T-helper 17 cell (primary cell): ENCODE measurements around the gene RPL11. TPM values are rescaled to one million over a fixed set of nuclear protein-coding genes. Genes with fewer than 3 reads are reported as not detected.
A peak's percentile ranks its signal among the peaks of the same experiment; 100 is the strongest.
"Not testable (repeated sequence)": the region's sequence is repeated elsewhere in the genome, so short reads cannot be mapped to it uniquely, and the experiment has no call there.

Source experiments
- ATAC-seq: fragments of 150-1000 bp; cut with Tn5 transposase; 2 replicates; pipeline ENCODE4 v1.10.0; 2021; ENCODE audit warnings: mild to moderate bottlenecking, moderate library complexity
- DNase-seq, 3 donors: peaks; one replicate each; pipeline versions ENCODE4 v3.0.0 to v3.0.0-alpha.2; 2020 to 2021
- H3K9me3 ChIP-seq: one replicate; pipeline ENCODE4 v1.7.0; 2013; ENCODE audit warnings: low read length, mild to moderate bottlenecking; ENCODE audit not compliant: control insufficient read depth, poor library complexity, severe bottlenecking
- H3K27ac Mint-ChIP-seq: one replicate; pipeline ENCODE4 v1.8.0; 2022; ENCODE audit warnings: mild to moderate bottlenecking, moderate library complexity, mixed read lengths
- H3K27me3 Mint-ChIP-seq: one replicate; pipeline ENCODE4 v1.8.0; 2022; ENCODE audit warnings: mixed read lengths
- H3K36me3 Mint-ChIP-seq: one replicate; pipeline ENCODE4 v1.8.0; 2022; ENCODE audit warnings: low read depth, mixed read lengths
- H3K4me1 Mint-ChIP-seq: one replicate; pipeline ENCODE4 v1.8.0; 2022; ENCODE audit warnings: mild to moderate bottlenecking, mixed read lengths
- H3K4me3 Mint-ChIP-seq: one replicate; pipeline ENCODE4 v1.8.0; 2022; ENCODE audit warnings: mild to moderate bottlenecking, moderate library complexity, mixed read lengths
- total RNA-seq, 4 donors: library from RNA in 2 of 4; stranded (reverse) in 2 of 4; gene quantifications; one replicate each; pipeline ENCODE4 v1.2.3 and lab custom pipeline; 2022 to 2026

The RPL11 gene
- total RNA-seq, 2 donors from 2014 or later, result 1,753 to 1,861 TPM

DNA sequence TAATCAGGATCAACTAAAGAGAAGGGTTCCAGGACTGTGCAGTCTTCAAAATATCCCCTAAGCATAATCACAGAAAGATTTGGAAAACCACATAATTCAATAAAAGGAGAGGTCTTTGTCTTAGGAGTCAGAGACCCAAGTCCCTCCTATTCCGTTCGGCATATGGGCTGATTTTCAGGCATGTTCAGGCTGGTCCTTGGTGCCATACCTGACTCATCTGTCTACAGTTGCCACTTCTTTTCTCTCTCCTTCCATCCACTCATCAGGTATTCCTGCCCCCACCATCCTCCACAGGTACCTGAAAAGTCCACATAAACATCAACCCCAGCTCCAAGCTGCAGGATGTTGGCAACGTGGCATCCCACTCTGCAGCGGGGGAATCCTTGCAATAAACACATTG is 29.7 kb upstream of the RPL11 start:
- Mint-ChIP-seq H3K27ac (no peak overlapping the region), H3K4me1 (peaks cover 4% of the 10 kb centered on the region), H3K4me3 (no peak overlapping the region), H3K27me3 (peaks cover 16% of the 10 kb centered on the region), H3K36me3 (peaks cover 4% of the 10 kb centered on the region)
- no peak for ATAC-seq
- no peaks in the 10 kb centered on the region for H3K9me3 ChIP-seq
- DNase-seq, result no peak

DNA sequence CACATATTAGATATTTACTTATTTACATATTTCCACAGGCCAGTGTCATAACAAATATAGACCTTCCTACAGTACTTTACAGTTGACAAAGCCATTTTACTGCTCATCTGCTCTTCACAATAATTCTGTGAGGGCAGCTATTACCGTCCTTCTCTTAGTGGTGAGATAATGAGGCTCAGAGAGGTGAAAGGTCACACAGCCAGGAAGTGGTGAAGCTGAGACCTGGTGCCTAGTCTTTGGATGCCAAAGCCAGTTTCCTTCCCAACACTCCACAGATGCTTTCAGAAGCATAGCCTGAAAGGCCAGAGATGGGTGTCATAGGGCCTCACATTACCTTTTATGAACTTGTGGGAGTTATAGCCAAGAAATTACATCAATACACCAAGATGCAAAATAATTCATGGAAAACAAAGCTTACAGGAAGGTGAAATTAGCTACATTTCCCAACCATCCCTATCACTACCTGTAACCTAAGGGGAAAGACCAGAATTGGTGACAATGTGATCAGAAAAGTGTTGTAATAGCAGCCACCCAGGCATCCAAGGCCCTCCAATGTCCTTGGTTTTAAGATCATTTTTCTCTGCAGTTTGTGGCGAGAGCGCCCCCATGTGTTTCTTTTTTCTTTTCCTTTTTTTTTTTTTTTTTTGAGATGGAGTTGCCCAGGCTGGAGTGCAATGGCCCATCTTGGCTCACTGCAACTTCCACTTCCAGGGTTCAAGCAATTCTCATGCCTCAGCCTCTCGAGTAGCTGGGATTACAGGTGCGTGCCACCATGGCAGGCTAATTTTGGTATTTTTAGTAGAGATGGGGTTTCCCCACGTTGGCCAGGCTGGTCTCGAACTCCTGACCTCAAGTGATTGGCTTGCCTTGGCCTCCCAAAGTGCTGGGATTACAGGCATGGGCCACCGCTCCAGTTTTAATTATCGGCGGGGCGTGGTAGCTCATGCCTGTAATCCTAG is 26.5 kb upstream of the RPL11 start:
- Mint-ChIP-seq H3K27ac (no peak overlapping the region), H3K4me1 (peaks cover 4% of the 10 kb centered on the region)
- DNase-seq, result no peak

DNA sequence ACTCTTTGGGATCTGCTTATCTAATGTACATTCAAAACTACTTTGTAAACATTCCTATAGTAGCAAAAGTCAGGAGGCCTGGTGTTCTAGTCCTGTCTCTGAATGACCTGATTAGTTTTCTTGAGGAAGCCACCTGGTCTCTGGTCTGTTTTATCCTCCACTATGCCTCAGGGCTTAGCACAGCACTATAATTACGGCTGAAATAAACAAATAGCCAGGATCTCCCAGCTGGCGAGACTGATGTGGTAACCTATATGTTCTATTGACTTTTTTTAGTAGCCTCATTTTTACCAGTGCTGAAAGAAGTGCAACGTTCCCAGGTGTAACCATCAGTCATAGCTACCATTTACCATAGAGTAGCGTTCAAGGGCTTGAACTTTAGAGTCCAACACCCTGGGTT is 24.2 kb upstream of the RPL11 start:
- DNase-seq, result no peak
- no peaks in the 10 kb centered on the region for H3K9me3 ChIP-seq
- no peak overlapping the region for H3K4me3 Mint-ChIP-seq
- peaks cover 2% of the 10 kb centered on the region for H3K36me3 Mint-ChIP-seq
- no peak overlapping the region for H3K27ac Mint-ChIP-seq
- no peak for ATAC-seq
- peaks cover 6% of the 10 kb centered on the region for H3K27me3 Mint-ChIP-seq
- peaks cover 4% of the 10 kb centered on the region for H3K4me1 Mint-ChIP-seq

More for the DNA sequence above, 26.5 kb upstream of the RPL11 start:
- no peak overlapping the region for H3K4me3 Mint-ChIP-seq
- ATAC-seq, result no peak
- H3K9me3 ChIP-seq, result no peaks in the 10 kb centered on the region
- peaks cover 20% of the 10 kb centered on the region for H3K27me3 Mint-ChIP-seq
- peaks cover 4% of the 10 kb centered on the region for H3K36me3 Mint-ChIP-seq

DNA sequence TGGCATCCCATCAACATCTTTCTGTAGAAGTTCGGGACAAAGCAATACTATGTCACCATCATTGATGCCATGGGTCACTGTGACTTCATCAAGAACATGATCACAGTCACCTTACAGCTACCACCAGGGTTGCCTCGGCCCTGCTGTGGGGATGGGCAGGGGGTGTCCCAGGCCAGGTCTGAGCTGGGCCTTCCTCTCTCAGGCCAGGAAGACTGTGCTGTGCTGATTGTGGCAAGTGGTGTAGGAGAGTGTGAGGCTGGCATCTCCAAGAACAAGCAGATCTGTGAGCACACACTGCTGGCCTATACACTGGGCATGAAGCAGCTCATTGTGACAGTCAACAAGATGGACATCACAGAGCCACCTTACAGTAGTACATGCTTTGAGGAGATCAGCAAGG is 20.9 kb upstream of the RPL11 start:
- DNase-seq, result no peak
- H3K36me3 Mint-ChIP-seq, result no peaks in the 10 kb centered on the region
- no peak overlapping the region for H3K4me3 Mint-ChIP-seq
- no peaks in the 10 kb centered on the region for H3K9me3 ChIP-seq
- no peak overlapping the region for H3K27ac Mint-ChIP-seq
- ATAC-seq, result no peak
- H3K4me1 Mint-ChIP-seq, result no peaks in the 10 kb centered on the region
- H3K27me3 Mint-ChIP-seq, result peaks cover 4% of the 10 kb centered on the region

DNA sequence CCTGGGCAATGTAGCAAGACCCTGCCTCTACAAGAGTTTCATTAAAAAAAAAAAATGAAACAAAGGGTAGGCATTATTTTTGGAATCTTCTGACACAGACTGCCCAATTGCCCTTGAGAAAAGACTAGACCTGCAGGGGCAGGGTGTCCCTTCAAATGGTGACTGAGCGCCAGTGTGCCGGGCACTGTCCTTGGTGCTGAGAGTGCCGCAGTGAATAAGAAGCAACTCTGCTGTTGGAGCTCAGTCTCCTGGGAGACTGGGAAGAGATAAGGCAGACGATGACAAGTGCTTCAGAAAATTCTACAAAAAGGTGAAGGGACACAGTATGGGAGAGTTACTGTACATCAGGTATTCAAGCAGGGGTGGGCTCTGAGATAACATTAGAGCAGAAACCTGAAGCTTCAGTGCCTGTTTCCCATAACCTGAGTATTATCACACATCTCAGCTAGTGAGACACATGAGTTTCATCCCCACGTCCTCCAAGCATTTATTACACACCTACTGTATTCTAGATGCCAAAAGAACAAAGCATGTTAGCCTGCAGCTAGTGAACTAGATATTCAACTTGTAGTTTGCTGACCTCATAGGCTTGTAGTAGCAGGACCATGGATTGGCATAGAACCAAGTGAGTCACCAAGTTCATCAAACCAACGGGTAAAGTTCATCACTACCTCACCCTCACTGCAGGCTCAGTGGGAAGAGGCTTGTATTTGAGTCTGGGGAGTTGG is 18.4 kb upstream of the RPL11 start:
- no peaks in the 10 kb centered on the region for H3K9me3 ChIP-seq
- Mint-ChIP-seq H3K4me3 (no peak overlapping the region), H3K4me1 (no peaks in the 10 kb centered on the region), H3K27me3 (peaks cover 13% of the 10 kb centered on the region), H3K36me3 (peaks cover 2% of the 10 kb centered on the region), H3K27ac (no peak overlapping the region)
- DNase-seq, result no peak
- no peak for ATAC-seq

DNA sequence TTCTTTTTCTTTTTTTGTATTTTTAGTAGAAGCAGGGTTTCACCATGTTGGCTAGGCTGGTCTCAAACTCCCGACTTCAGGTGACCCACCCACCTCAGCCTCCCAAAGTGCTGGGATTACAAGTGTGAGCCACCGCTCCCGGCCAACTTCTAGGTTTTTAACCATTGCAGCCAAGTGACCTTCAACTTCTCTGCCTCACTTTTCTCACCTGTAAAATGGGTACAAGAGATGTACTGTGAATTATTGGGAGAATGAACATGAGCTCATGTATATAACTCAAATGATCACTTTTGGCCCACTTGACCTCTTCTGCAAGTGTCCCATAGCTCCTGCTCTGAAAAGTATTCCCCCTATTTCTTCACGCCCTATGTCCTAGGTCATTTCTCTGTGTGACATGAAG is 11.8 kb upstream of the RPL11 start:
- ATAC-seq, result no peak
- DNase-seq, result no peak
- H3K36me3 Mint-ChIP-seq, result peaks cover 2% of the 10 kb centered on the region
- H3K4me3 Mint-ChIP-seq, result no peak overlapping the region
- no peaks in the 10 kb centered on the region for H3K9me3 ChIP-seq
- no peaks in the 10 kb centered on the region for H3K4me1 Mint-ChIP-seq
- H3K27me3 Mint-ChIP-seq, result peaks cover 22% of the 10 kb centered on the region
- H3K27ac Mint-ChIP-seq, result no peak overlapping the region

DNA sequence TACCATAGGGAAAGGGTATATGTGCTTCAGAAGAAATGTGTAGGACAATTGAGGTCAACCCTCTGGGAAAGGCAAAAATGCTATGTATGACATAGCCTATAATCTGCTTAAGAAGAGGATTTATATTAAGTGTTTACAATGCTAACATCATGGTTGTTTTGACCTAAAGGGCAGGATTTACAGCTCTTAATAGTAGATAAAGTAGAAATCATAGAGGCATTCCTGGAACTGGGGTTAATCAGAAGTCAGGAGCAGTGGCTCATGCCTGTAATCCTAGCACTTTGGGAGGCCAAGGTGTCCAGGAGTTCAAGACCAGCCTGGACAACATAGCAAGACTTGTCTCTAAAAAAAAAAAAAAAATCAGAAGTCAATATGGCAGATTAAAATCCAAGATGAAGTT is 8.7 kb upstream of the RPL11 start:
- no peak for DNase-seq
- ATAC-seq, result no peak
- Mint-ChIP-seq H3K27me3 (peaks cover 13% of the 10 kb centered on the region), H3K4me3 (no peak overlapping the region), H3K4me1 (no peaks in the 10 kb centered on the region), H3K36me3 (no peaks in the 10 kb centered on the region), H3K27ac (no peak overlapping the region)
- no peaks in the 10 kb centered on the region for H3K9me3 ChIP-seq

DNA sequence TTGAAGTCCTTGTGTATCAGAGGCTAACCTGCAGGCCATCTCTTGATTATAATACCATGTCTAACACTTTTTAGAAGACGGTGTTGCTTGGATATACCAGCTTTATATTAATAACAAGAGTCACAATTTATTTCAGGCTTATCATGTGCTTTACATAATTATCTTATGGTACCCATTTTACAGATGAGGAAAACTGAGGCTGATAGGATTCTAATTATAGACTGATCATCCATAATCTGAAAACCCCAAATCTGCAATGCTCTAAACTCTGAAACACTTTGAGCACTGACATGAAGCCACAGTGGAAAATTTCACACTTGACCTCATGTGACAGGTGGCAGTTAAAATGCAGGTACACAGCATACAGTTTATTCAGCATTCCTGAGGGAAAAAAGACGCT is 7.2 kb upstream of the RPL11 start:
- no peak for ATAC-seq
- DNase-seq, result no peak
- H3K9me3 ChIP-seq, result no peaks in the 10 kb centered on the region
- Mint-ChIP-seq H3K27me3 (peaks cover 13% of the 10 kb centered on the region), H3K4me3 (no peak overlapping the region), H3K36me3 (no peaks in the 10 kb centered on the region), H3K27ac (no peak overlapping the region), H3K4me1 (no peaks in the 10 kb centered on the region)

DNA sequence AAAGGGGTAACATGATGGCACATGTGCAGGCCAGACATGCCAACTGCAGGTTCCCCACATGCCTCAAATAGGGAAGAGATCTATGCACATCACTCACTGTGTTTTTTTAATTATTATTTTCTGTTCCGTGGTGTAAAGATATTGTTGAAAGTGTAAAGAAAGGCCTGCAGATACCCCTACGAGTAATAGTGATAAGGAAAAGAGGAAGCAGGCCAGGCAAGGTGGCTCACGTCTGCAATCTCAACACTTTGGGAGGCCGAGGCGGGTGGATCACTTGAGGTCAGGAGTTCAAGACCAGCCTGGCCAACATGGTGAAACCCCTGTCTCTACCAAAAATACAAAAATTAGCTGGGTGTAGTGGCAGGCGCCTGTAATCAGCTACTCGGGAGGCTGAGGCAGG is 6.4 kb upstream of the RPL11 start:
- H3K4me3 Mint-ChIP-seq, DNase-seq, H3K36me3 Mint-ChIP-seq, H3K27ac Mint-ChIP-seq, ATAC-seq, H3K4me1 Mint-ChIP-seq, H3K9me3 ChIP-seq: not testable (repeated sequence)
- H3K27me3 Mint-ChIP-seq, result peaks cover 13% of the 10 kb centered on the region

DNA sequence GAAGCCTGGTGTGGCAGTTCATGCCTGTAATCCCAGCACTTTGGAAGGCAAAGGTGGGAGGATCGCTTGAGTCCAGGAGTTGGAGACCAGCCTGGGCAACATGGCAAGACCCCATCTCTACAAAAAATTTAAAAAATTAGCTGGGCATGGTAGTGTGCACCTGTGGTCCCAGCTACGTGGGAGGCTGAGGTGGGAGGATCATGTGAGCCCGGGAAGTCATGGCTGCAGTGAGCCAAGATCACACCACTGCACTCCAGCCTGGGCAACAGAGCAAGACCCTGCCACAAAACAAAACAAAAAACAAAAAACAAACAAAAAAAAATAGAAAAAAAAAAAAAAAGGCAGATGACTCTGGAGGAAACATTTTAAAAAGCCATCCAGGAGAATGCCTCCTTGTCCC is 3.9 kb upstream of the RPL11 start:
- H3K4me3 Mint-ChIP-seq, H3K9me3 ChIP-seq, DNase-seq, ATAC-seq, H3K27ac Mint-ChIP-seq, H3K36me3 Mint-ChIP-seq, H3K27me3 Mint-ChIP-seq, H3K4me1 Mint-ChIP-seq: not testable (repeated sequence)

DNA sequence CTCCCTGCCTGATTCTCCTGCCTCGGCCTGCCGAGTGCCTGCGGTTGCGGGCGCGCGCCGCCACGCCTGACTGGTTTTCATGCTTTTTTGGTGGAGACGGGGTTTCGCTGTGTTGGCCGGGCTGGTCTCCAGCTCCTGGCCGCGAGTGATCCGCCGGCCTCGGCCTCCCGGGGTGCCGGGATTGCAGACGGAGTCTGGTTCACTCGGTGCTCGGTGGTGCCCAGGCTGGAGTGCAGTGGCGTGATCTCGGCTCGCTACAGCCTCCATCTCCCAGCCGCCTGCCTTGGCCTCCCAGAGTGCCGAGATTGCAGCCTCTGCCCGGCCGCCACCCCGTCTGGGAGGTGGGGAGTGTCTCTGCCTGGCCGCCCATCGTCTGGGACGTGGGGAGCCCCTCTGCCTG is 3.3 kb upstream of the RPL11 start:
- DNase-seq, H3K27ac Mint-ChIP-seq, ATAC-seq, H3K9me3 ChIP-seq, H3K4me3 Mint-ChIP-seq, H3K27me3 Mint-ChIP-seq, H3K36me3 Mint-ChIP-seq: not testable (repeated sequence)
- H3K4me1 Mint-ChIP-seq, result peaks cover 11% of the 10 kb centered on the region

DNA sequence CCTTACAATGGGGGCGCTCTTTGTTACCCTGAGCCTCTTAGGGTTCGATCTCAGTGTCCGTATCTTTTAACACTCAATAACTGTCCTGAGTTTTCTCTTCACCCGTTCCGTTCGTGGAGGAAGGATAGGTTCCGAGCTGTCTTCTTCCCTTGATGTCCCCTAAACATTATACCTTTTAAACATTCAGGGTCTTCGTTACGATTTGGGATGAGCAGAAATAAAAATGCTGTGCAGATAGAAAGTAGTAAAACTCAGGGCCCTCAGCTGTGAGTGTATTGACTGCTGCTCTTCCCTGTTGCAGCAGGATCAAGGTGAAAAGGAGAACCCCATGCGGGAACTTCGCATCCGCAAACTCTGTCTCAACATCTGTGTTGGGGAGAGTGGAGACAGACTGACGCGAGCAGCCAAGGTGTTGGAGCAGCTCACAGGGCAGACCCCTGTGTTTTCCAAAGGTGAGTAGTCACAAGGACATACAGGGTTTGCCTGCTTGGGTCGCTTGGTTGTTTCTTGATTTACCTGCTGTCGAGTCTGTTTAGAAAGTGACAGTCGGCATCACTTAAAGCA is 784 bp downstream of the RPL11 start:
- Mint-ChIP-seq H3K4me3 (peak overlapping the region; percentile 91), H3K4me1 (peaks cover 40% of the 10 kb centered on the region), H3K27me3 (no peaks in the 10 kb centered on the region), H3K27ac (peak overlapping the region; percentile 94), H3K36me3 (peaks cover 8% of the 10 kb centered on the region)
- ATAC-seq (no peak), DNase-seq (no peak)
- no peaks in the 10 kb centered on the region for H3K9me3 ChIP-seq

DNA sequence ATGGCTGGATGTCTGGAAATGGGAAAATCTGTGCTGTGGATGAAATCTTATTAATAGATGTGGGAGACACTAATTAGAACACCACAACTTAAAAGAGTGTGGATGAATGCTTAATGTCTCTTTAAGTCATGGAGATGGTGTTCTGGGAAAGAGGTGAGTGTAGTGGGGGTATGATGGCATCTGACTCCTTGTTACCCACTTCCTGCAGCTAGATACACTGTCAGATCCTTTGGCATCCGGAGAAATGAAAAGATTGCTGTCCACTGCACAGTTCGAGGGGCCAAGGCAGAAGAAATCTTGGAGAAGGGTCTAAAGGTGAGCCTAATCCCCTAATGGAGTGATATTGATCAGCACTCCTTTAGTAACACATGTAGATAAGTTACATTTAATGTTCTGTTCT is 2.0 kb downstream of the RPL11 start:
- Mint-ChIP-seq H3K27ac (peak overlapping the region; percentile 94), H3K36me3 (peaks cover 8% of the 10 kb centered on the region), H3K4me1 (peaks cover 42% of the 10 kb centered on the region), H3K4me3 (peak overlapping the region; percentile 62), H3K27me3 (no peaks in the 10 kb centered on the region)
- ATAC-seq (no peak), DNase-seq (no peak)
- H3K9me3 ChIP-seq, result no peaks in the 10 kb centered on the region
